Fibroblast of pulmonary artery (primary cell): ENCODE measurements around the gene GSTM2.

Experiments used
- DNase-seq: peaks from one replicate; pipeline ENCODE4 v3.0.0-alpha.2; 2010; ENCODE audit warnings: low read depth
- H3K4me3 ChIP-seq: replicated peaks from 2 replicates; pipeline ENCODE4 v1.5.1; 2011; ENCODE audit warnings: low read depth, mild to moderate bottlenecking, control low read depth, low read length, moderate library complexity
- CTCF ChIP-seq: IDR thresholded peaks from 2 replicates; pipeline ENCODE4 v1.5.1; 2011; ENCODE audit warnings: mild to moderate bottlenecking, control low read depth, low read length, inconsistent platforms; ENCODE audit errors: missing control alignments

The GSTM2 gene

DNA sequence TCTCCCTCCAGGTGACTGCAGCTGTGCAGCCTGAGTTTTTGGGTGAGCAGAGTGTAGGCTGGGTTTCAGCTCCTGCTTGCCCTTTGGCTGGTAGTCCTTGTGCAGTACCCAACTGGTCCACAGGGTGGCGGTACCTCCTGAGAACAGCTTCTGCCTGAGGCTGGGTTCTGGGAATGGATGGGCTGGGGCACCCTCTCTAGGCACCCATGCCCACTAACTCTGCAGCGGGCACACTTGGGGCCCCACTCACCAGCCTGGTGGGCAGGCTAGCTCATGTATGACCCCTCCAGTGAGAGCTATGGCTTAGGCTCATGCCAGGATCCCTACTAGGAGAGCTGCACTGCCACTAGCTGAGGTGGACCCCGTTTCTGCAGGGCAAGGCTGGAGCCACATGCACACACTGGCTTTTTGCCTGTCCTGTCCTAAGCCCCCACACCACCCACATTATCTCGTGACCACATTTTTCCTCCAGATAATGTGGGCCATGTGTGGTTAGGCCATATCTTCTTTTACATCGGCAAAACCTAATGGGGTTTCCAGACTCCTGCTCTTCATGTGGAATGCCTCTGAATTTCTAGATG is 27.5 kb upstream of the GSTM2 start:
- peak; percentile 76 for DNase-seq
- no peak overlapping the region for H3K4me3 ChIP-seq
- peak; percentile 97 for TF ChIP-seq CTCF

DNA sequence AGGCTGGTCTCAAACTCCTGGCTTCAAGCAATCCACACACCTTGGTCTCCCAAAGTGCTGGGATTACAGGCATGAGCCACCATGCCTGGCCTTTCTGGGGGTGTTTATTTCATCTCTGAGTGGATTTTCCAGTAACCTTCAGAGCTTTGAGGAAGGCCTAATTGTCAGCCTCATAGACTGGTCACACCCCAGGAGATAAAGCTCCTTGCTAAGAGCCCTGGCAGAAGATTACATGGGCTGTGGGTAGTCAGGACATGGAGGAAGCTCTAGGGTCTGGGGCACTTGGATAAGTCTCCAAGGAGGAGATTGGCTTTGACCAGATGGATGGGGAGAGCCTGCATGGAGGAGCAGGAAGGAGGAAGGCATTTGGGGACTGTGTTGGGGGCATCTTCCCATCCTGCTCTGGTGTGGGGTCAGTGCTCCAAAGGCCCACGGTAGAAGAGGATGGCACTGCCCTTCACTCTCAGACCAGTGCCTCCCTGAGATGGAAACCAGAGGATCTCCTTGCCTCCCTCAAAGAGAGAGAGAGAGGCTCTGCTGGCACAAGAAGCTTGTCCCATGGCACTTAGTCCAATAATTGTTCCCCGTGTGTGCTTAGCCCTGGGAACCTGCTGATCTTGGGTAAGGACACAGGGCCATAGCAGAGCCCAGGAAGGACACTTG is 26.6 kb upstream of the GSTM2 start:
- no peak overlapping the region for H3K4me3 ChIP-seq
- no peak for TF ChIP-seq CTCF
- DNase-seq: no peak

- TF ChIP-seq CTCF: no peak
- H3K4me3 ChIP-seq: no peak overlapping the region
- no peak for DNase-seq
These were observed 26.0 kb upstream of the GSTM2 start for GRCh38 chr1:109641861-109642260.

- no peak for TF ChIP-seq CTCF
- no peak for DNase-seq
These were observed 25.2 kb upstream of the GSTM2 start for GRCh38 chr1:109642626-109643025.

GRCh38 chr1:109643385-109644230 is 24.2 kb upstream of the GSTM2 start:
- H3K4me3 ChIP-seq: no peak overlapping the region
- TF ChIP-seq CTCF: peak; percentile 86
- peak; percentile 78 for DNase-seq

More at GRCh38 chr1:109642626-109643025, 25.2 kb upstream of the GSTM2 start:
- no peak overlapping the region for H3K4me3 ChIP-seq

DNA sequence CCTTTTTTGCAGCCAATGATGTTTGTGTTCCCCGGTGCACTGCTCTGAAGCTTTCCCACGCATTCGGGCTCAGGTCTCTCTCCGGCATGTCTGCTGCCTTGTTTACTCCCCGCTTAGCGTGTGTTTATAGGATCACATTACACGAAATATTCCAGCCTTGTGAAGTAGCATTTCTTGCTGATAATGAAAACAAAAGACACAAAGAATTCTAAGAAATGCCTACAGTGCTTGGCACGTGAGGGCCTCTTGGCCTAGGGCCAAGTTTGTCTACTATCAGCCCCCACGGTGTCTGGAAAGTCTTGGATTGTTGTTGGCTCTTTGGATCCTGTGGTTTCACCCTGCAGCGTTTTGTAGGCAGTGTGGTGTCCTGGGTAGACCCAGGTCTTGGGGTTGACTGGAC is 23.2 kb upstream of the GSTM2 start:
- no peak for TF ChIP-seq CTCF
- no peak overlapping the region for H3K4me3 ChIP-seq
- no peak for DNase-seq
